Stimulated activated naive B cell treated with anti-CD40 and anti-IgM and Interleukin-4, amounts not matched to agents 10 μg/mL and 1 μg/mL and 100 μg/mL, for 72 hours (primary cell): Measurements from ENCODE around the gene MTHFS.
"Not testable (repeated sequence)": the region's sequence is repeated elsewhere in the genome, so short reads cannot be mapped to it uniquely, and the experiment has no call there.

ENCODE experiments used
- ATAC-seq, 2 donors: fragments of 150-1000 bp; cut with Tn5 transposase; replicated peaks; 2 replicates each; pipeline ENCODE4 v1.10.0; 2021; ENCODE audit warnings: moderate library complexity in 1 of 2
- DNase-seq: peaks from one replicate; pipeline ENCODE4 v3.0.0; 2021
- H3K27ac Mint-ChIP-seq: one replicate; pipeline ENCODE4 v1.8.0; 2022; ENCODE audit warnings: mild to moderate bottlenecking, mixed read lengths
- H3K27me3 Mint-ChIP-seq, 2 donors: one replicate each; pipeline ENCODE4 v1.8.0; 2022; ENCODE audit warnings: mixed read lengths in 2 of 2
- H3K36me3 Mint-ChIP-seq, 2 donors: one replicate each; pipeline ENCODE4 v1.8.0; 2022; ENCODE audit warnings: mixed read lengths in 2 of 2, mild to moderate bottlenecking in 1 of 2
- H3K4me1 Mint-ChIP-seq, 2 donors: one replicate each; pipeline ENCODE4 v1.8.0; 2022; ENCODE audit warnings: mixed read lengths in 2 of 2, mild to moderate bottlenecking in 1 of 2
- H3K4me3 Mint-ChIP-seq, 2 donors: one replicate each; pipeline ENCODE4 v1.8.0; 2022; ENCODE audit warnings: mild to moderate bottlenecking in 2 of 2, mixed read lengths in 2 of 2, moderate library complexity in 1 of 2
- H3K9me3 Mint-ChIP-seq, 2 donors: one replicate each; pipeline ENCODE4 v1.8.0; 2022; ENCODE audit warnings: mixed read lengths in 2 of 2, mild to moderate bottlenecking in 1 of 2

Gene MTHFS

DNA sequence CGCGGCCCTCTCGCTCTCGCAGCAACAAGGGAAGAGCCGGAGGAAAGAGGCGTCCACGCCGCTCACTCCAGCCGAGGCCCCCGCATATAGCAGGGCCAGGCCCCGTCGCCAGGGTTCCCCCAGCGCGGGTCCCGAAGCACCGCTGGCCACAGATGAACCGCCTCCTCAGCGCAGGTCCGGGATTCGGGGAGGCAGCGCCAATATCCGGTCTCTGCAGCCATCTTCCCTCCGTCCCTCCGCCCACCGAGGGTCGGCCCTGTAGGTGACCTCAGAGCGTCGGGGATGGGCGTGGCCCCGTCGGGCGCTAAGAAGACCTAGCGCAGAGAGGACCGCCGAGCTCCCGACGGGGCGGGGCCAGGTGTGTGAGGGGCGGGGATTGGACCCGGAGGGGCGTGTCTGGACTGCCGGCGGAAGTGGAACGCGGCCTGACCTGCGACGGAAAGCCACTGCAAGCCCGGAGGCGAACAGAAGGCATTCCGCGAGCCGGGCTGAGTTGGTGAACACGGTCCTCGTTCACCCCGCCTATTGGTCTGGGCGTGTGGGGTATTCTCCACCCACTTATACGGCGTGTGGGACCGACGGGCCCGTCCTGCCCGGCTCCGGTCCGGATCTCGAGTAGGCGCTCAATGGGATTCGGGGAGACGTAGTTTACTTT lies 26.8 kb upstream of the MTHFS start:
- Mint-ChIP-seq H3K9me3 (peaks cover 11 to 13% of the 10 kb centered on the region in 2 donors), H3K27ac (peak overlapping the region; percentile 99), H3K36me3 (peaks cover 43 to 52% of the 10 kb centered on the region in 2 donors), H3K4me3 (peak overlapping the region; percentile 94 to 99), H3K27me3 (no peaks in the 10 kb centered on the region), H3K4me1 (peaks cover 12 to 26% of the 10 kb centered on the region in 2 donors)
- peak; percentile 100 for DNase-seq
- peak; percentile 93 to 95 for ATAC-seq

DNA sequence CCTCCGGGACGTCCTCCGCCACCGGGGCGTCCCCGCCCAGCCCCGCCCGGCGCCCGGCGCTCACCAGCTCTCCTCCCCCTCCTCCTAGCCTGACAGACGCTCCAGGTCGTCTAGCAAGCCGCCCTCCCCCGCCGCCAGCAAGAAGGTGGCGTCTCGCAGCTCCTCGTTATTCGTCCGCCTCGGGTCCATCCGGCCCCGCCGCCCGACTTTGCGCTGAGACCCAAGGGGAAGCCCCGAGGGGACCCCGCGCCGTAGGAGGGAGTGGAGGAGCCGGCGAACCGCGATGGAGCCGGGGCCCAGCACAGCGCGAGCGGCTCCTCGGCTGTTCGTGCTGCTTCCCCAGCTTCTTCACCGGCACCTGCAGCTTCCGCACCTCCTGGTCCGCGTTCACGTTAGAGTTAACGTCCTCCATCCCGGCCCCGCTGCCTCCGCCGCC lies 26.3 kb upstream of the MTHFS start:
- Mint-ChIP-seq H3K36me3 (peaks cover 47 to 56% of the 10 kb centered on the region in 2 donors), H3K27me3 (no peaks in the 10 kb centered on the region), H3K27ac (peak overlapping the region; percentile 99), H3K4me3 (peak overlapping the region; percentile 94 to 99), H3K9me3 (peaks cover 13 to 14% of the 10 kb centered on the region in 2 donors), H3K4me1 (peaks cover 12 to 26% of the 10 kb centered on the region in 2 donors)
- peak; percentile 70 for DNase-seq
- peak; percentile 62 for ATAC-seq

DNA sequence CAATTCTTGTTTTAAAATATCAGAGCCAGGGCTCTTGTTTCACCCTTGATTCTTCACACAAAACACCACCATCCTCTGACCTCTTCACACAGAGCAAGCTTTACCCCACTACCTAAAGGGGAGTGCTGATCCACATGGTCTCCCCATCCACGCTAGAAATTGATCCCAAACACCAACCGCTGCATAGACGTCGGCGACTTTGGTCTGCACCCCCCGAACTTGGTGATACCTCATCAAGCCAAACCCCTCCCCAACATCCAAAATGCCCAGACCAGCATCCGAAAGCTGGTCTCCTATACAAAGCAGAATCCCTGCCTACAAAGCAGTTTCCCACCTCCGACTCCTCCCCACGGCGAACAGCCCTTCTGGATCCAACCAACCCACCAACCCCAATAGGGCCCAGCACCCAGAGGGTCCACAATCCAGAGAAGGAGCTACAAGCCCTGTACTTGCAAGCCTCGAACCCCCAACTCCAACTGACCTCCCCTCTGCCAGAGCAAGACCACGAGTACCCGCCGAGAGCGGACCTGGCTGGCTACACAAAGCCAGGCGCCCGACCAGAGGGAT lies 25.8 kb upstream of the MTHFS start:
- Mint-ChIP-seq H3K9me3 (peaks cover 17 to 18% of the 10 kb centered on the region in 2 donors), H3K36me3 (peaks cover 52 to 61% of the 10 kb centered on the region in 2 donors), H3K4me1 (peaks cover 12 to 26% of the 10 kb centered on the region in 2 donors), H3K4me3 (peak overlapping the region; percentile 94 to 99), H3K27me3 (no peaks in the 10 kb centered on the region), H3K27ac (peak overlapping the region; percentile 99)
- DNase-seq (no peak), ATAC-seq (no peak)

DNA sequence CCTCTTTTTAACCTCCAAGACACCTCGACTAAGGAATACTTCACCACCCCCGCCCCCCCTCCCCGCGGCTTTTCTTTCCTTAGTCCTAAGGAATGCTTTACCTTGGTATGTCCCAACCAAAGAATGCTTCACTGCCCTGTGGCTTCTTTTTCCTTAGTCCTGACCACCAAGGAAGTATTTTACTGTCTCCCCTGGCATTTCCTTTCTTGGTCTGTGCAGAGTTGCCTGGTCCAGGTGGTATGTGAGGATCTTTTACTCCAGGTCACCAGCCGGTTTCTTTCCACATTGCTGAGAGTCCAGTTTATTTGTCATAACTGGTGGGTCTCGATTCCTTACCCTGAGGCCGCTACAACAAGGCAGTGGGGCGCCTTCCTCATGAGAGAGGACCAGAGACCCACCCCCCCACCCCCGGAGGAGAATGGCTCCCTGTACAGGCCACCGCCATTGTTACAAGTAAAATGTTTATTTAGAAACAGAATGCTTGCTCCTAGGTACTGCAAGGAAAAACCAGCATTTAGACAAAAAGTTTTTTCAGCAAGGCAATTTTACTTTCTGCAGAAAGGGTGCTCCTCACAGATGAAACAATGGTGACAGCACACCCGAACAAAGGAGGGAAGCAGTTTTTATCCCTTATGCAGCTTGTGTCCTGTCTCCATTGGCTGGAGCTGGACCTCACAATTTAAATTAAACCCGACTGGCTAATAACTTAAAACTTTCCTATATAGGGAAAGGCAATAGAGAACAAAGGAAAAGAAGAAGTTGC lies 23.1 kb upstream of the MTHFS start:
- Mint-ChIP-seq H3K4me3 (peak overlapping the region in 1 of 2 donors; percentile 50), H3K27ac (peak overlapping the region; percentile 20), H3K9me3 (peaks cover 27 to 33% of the 10 kb centered on the region in 2 donors), H3K36me3 (peaks cover 68 to 78% of the 10 kb centered on the region in 2 donors), H3K4me1 (peaks cover 12 to 26% of the 10 kb centered on the region in 2 donors), H3K27me3 (no peaks in the 10 kb centered on the region)
- DNase-seq: no peak
- ATAC-seq: no peak

DNA sequence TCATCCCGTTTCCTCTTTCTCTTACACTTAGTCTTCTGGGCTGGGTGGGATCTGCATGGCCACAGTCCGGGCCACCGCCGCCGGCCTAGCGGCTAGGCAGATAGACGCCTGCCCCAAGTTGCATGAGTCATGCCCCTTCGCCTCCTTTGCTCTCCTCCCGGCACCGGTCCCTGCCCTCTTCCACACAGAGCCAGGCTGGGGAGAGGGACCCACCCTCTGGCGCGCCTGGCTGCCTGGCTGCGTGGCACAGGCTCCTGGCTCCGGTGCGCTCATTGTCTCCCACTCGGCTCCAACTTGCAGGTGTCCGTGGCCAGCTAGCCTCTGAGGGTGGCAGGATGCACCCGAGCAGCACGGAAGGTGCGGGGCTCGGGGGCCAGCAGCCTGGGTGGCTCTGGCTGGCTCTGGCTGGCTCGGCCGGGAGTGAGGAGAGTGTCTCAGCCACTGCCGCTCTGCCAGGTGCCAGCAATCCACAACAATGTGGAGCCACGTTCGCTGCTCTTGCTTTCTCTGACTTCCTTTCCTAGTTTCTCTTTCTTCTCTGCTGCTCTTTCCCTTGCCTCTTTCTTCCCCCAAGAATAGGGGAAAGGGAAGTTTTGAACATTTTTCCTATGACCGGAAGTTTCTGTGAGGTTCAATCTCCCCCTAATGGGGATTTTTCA lies 22.4 kb upstream of the MTHFS start:
- Mint-ChIP-seq H3K4me3 (peak overlapping the region in 1 of 2 donors; percentile 29), H3K4me1 (peaks cover 14 to 31% of the 10 kb centered on the region in 2 donors), H3K27ac (peak overlapping the region; percentile 31), H3K27me3 (no peaks in the 10 kb centered on the region), H3K9me3 (peaks cover 29 to 37% of the 10 kb centered on the region in 2 donors), H3K36me3 (peaks cover 72 to 83% of the 10 kb centered on the region in 2 donors)
- ATAC-seq (no peak), DNase-seq (no peak)

DNA sequence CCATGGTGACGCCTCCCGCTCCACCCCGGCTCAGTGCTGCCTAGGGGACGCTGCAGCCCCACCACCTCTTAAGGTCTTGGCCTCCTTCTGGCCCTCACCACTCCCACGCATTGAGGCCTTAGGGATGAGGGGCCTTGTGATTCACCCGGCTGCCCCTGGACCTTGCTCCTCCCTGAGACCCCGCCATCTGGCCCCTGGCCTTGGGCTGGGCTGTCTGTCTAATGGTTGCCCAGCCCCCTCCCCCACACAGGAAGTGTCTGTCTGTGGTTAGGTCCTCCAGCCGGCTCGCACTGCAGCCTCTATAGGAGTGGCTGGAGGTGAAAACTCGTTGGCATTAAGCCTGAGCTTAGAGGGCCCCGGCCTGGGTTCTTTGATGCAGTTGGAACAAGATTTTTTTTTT lies 21.5 kb upstream of the MTHFS start:
- no peak for ATAC-seq
- Mint-ChIP-seq H3K4me1 (peaks cover 14 to 31% of the 10 kb centered on the region in 2 donors), H3K36me3 (peaks cover 75 to 88% of the 10 kb centered on the region in 2 donors), H3K4me3 (no peak overlapping the region), H3K9me3 (peaks cover 31 to 38% of the 10 kb centered on the region in 2 donors), H3K27me3 (no peaks in the 10 kb centered on the region), H3K27ac (no peak overlapping the region)
- no peak for DNase-seq

DNA sequence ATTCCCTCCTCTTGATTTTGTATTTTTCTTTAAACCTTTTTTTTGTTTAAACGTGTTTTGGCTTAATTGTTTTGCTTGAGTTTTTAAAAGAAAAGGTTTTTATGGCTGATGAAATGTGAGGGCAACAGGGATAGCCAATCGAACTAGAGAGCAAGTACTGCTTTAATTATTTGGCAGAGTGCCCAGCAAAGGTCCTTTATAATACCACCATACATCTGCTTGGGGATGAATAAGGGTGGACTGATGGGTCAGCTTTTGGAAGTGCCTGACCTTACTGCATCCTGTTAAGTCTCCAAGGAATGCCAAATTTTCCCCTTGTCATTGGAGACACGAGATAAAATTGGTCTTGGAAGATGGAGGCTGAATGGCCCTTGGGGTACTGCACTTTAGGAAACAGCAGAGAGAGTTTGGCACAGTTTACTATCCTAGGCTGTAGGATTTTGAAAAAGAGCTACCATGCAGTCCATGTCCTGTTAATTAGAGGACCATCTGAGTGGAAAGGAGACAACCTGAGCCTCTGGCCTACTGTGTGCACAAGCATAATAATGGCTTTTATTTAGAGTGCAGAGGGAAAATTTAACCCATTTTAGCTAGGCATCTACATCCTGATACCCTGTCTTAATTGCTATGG lies 19.8 kb upstream of the MTHFS start:
- DNase-seq: no peak
- H3K36me3 Mint-ChIP-seq: peaks cover 70 to 79% of the 10 kb centered on the region in 2 donors
- H3K4me3 Mint-ChIP-seq: no peak overlapping the region
- no peak overlapping the region for H3K27ac Mint-ChIP-seq
- ATAC-seq: no peak
- H3K27me3 Mint-ChIP-seq: no peaks in the 10 kb centered on the region
- H3K4me1 Mint-ChIP-seq: peaks cover 7 to 19% of the 10 kb centered on the region in 2 donors
- H3K9me3 Mint-ChIP-seq: peaks cover 32 to 37% of the 10 kb centered on the region in 2 donors

DNA sequence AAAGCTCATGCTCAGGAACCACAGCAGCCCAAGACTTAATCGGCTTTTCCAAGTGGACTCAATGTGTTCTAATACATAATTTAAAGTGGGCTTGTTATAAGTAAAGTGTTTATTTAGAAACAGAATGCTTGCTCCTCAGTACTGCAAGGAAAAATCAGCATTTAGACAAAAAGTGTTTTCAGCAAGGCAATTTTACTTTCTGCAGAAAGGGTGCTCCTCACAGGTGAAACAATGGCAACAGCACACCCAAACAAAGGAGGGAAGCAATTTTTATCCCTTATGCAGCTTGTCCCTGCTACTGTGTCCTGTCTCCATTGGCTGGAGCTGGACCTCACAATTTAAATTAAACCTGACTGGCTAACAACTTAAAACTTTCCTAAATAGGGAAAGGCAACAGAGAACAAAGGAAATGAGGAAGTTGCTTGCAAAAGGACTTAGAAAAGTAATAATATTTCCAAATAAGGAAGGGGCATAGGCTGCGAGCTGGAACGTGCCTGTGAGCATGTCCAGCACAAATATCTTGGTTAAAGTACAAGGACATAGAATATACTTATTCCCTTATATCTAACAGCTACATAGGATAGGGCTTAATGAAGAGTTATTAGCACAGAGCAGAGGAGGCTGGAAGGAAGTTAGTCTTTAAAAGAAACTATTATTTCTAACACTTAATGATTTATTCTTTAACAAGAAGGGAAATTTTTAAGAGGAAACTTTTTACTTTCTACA lies 19.1 kb upstream of the MTHFS start:
- Mint-ChIP-seq H3K4me1 (peaks cover 4 to 13% of the 10 kb centered on the region in 2 donors), H3K9me3 (peaks cover 27 to 32% of the 10 kb centered on the region in 2 donors), H3K36me3 (peaks cover 64 to 73% of the 10 kb centered on the region in 2 donors)
- ATAC-seq, H3K27ac Mint-ChIP-seq, H3K27me3 Mint-ChIP-seq, DNase-seq, H3K4me3 Mint-ChIP-seq: not testable (repeated sequence)

DNA sequence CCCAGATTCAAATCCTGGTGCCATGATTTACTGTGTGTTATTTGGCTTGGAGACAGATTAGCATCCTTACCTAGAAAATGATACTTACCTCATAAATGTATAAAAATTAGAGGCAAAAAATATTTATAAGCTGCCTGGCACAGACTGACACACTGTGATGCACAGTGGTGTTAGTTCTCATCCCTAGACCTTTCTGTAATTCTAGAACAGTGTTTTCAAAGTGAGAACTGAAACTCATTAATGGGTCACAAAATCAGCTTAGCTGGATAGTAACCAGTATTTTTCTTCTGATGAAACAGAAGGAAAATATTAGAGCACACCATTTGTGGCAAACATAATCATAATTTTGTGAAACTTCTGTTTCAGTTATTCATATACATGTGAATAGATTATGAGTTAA lies 17.9 kb upstream of the MTHFS start:
- Mint-ChIP-seq H3K36me3 (peaks cover 65 to 75% of the 10 kb centered on the region in 2 donors), H3K27me3 (no peaks in the 10 kb centered on the region), H3K4me3 (no peak overlapping the region), H3K9me3 (peaks cover 29 to 35% of the 10 kb centered on the region in 2 donors), H3K4me1 (peaks cover 10 to 24% of the 10 kb centered on the region in 2 donors), H3K27ac (no peak overlapping the region)
- ATAC-seq (peak; percentile 52 to 69), DNase-seq (no peak)

DNA sequence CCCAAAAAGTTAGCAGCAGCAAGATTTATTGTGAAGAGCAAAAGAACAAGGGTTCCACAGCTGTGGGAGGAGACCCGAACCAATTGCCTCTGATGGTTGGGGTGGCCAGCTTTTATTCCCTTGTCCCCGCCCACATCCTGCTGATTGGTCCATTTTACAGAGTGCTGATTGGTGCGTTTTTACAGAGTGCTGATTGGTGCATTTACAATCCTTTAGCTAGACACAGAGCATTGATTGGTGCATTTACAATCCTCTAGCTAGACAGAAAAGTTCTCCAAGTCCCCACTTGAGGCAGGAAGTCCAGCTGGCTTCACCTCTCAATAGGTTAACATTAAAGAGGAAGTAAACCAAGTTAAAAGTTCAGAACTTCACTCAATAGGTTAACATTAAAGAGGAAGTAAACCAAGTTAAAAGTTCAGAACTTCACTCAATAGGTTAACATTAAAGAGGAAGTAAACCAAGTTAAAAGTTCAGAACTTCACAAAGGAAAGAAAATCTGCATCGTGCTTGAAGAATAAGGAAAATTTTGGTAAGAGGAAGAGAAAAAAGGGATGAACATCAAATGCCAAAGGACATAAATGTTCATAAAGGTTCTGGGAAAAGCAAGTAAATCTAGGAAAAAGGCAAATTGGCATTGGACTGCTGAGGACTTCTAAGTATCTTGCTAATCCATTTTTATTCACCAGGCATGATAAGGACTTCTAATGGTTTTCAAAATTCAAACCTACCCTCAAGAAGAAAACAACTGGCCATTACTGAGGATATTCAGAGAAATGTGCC lies 12.9 kb upstream of the MTHFS start:
- H3K4me1 Mint-ChIP-seq: peaks cover 10 to 30% of the 10 kb centered on the region in 2 donors
- peak overlapping the region; percentile 77 for H3K27ac Mint-ChIP-seq
- peaks cover 8 to 12% of the 10 kb centered on the region in 2 donors for H3K9me3 Mint-ChIP-seq
- peak overlapping the region; percentile 19 to 40 for H3K4me3 Mint-ChIP-seq
- peaks cover 47 to 61% of the 10 kb centered on the region in 2 donors for H3K36me3 Mint-ChIP-seq
- DNase-seq: peak; percentile 54
- H3K27me3 Mint-ChIP-seq: not testable (repeated sequence)
- ATAC-seq: peak; percentile 96

DNA sequence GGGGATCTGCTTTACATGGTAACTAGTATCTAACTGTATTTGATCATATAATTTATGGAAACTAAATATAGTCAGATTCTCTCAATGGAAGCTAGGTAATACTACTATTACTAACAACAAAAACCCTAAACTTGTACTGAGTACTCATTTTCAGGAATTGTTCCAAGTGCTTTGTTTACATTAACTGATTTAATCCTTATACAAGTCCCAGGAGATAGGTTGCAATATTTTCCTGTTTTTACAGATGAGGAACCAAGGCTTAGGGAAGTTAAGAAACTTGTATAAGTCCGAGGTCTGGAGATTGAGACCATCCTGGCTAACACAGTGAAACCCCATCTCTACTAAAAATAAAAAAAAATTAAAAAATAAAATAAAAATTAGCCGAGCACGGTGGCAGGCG lies 7.5 kb upstream of the MTHFS start:
- no peak for DNase-seq
- no peak overlapping the region for H3K27ac Mint-ChIP-seq
- H3K9me3 Mint-ChIP-seq: peaks cover 6 to 13% of the 10 kb centered on the region in 2 donors
- no peak overlapping the region for H3K4me3 Mint-ChIP-seq
- peaks cover 24 to 46% of the 10 kb centered on the region in 2 donors for H3K4me1 Mint-ChIP-seq
- ATAC-seq: no peak
- H3K27me3 Mint-ChIP-seq: no peaks in the 10 kb centered on the region
- peaks cover 32 to 51% of the 10 kb centered on the region in 2 donors for H3K36me3 Mint-ChIP-seq

DNA sequence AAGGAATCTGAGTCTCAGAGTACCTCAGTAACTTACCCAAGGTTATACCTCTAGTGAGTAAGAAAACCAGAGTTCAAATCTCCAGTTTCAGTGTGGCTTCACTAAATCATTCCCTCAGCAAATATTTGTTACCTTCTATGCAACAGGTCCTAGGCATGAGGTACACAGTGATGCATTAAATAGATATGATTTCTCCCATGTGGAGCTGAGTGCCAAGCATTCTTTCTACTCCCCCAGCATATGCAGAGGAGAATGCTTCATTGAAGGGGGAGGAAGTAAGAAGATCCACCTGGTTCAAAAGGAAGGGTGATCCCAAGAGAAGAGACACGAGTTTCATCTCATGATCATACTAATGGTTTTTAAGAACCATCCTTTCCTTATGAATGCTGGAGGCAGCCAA lies 6.8 kb upstream of the MTHFS start:
- peaks cover 24 to 46% of the 10 kb centered on the region in 2 donors for H3K4me1 Mint-ChIP-seq
- peak overlapping the region in 1 of 2 donors; percentile 23 for H3K4me3 Mint-ChIP-seq
- H3K9me3 Mint-ChIP-seq: peaks cover 6 to 13% of the 10 kb centered on the region in 2 donors
- H3K27me3 Mint-ChIP-seq: no peaks in the 10 kb centered on the region
- no peak for DNase-seq
- peak overlapping the region; percentile 76 for H3K27ac Mint-ChIP-seq
- ATAC-seq: no peak
- H3K36me3 Mint-ChIP-seq: peaks cover 31 to 50% of the 10 kb centered on the region in 2 donors
